Effector memory CD4-positive, alpha-beta T cell (primary cell): Measurements from ENCODE around the gene PRKCG.

Experiments
- DNase-seq, 3 donors: peaks; one replicate each; pipeline ENCODE4 v3.0.0-alpha.2; 2020
- H3K27ac ChIP-seq: 2 replicates; pipeline ENCODE4 v1.7.0; 2013; ENCODE audit warnings: mild to moderate bottlenecking, low read length, moderate library complexity; ENCODE audit not compliant: insufficient read depth, poor library complexity, severe bottlenecking
- H3K27me3 ChIP-seq: replicated peaks from 2 replicates; pipeline ENCODE4 v1.7.0; 2013; ENCODE audit warnings: mild to moderate bottlenecking, low read length; ENCODE audit not compliant: insufficient read depth, control insufficient read depth, poor library complexity, severe bottlenecking
- H3K36me3 ChIP-seq: 2 replicates; pipeline ENCODE4 v1.7.0; 2013; ENCODE audit warnings: mild to moderate bottlenecking, low read length, moderate library complexity; ENCODE audit not compliant: control insufficient read depth, insufficient read depth
- H3K4me1 ChIP-seq: 2 replicates; pipeline ENCODE4 v1.7.0; 2013; ENCODE audit warnings: low read length, mild to moderate bottlenecking; ENCODE audit not compliant: control insufficient read depth, insufficient read depth, poor library complexity, severe bottlenecking
- H3K4me3 ChIP-seq: 2 replicates; pipeline ENCODE4 v1.7.0; 2013; ENCODE audit warnings: low read length, low read depth, mild to moderate bottlenecking; ENCODE audit not compliant: insufficient read depth, poor library complexity, severe bottlenecking
- H3K9me3 ChIP-seq: 2 replicates; pipeline ENCODE4 v1.7.0; 2013; ENCODE audit warnings: mild to moderate bottlenecking, low read length, moderate library complexity; ENCODE audit not compliant: control insufficient read depth

Gene PRKCG

DNA sequence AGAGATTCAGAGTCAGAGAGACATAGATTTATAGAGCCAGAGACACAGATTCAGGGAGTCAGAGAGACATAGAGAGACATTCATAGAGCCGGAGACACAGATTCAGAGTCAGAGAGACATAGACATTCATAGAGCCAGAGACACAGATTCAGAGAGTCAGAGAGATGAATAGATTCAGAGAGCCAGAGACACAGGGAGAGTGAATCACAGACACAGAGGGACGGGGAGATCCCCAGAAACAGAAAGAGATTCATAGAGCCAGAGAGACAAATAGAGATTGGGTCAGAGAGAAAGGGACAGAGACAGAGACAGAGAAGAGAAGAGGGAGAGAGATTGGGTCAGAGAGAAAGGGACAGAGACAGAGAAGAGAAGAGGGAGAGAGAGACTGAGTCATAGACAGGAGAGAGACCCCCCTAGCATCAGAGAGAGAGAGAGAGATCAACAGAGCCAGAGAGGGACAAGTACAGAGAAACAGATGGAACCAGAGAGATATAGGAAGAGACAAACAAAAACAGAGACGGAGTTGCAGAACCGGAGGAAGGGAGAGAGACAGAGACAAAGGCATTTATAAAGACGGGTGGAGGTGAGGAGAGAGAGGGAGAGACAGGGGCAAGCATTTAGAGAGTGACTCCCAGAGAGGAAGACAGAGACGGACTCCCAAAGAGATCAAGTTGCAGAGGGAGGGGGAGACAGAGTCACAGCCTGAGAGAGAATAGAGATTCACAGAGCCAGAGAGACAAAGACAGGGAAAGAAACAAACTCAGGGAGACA lies 1.1 kb upstream of the PRKCG start:
- H3K27ac ChIP-seq = no peak overlapping the region
- H3K27me3 ChIP-seq = peaks cover 43% of the 10 kb centered on the region
- H3K9me3 ChIP-seq = no peaks in the 10 kb centered on the region
- H3K4me1 ChIP-seq = peaks cover 42% of the 10 kb centered on the region
- H3K36me3 ChIP-seq = no peaks in the 10 kb centered on the region
- DNase-seq = no peak
- H3K4me3 ChIP-seq = no peak overlapping the region

DNA sequence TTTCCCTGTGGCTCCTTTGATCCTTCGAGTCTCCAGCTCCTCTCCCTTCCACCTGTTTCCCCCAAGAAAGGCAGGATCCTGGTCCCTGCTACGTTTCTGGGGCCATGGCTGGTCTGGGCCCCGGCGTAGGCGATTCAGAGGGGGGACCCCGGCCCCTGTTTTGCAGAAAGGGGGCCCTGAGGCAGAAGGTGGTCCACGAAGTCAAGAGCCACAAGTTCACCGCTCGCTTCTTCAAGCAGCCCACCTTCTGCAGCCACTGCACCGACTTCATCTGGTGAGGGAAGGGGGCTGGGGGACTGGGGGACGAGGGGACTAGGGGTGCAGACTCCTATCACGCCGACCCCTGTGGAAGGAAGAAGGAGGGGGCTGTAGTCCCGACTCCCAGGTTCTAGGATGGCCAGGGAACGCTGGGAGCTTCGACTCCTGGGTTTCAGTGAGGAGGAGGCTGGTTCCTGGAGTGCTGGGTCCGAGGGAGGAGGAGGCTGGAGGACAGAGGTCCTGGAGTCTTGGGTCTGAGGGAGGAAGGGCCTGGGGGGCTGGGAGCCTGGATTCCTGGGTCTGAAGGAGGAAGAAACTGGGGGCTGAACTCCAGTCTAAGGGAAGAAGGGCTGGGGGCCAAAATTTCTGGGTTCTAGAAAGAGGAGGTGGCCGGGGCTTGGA lies 524 bp downstream of the PRKCG start:
- H3K4me3 ChIP-seq = peak overlapping the region; percentile 46
- H3K27me3 ChIP-seq = peaks cover 43% of the 10 kb centered on the region
- no peaks in the 10 kb centered on the region for H3K9me3 ChIP-seq
- H3K36me3 ChIP-seq = no peaks in the 10 kb centered on the region
- no peak for DNase-seq
- H3K27ac ChIP-seq = no peak overlapping the region
- H3K4me1 ChIP-seq = peaks cover 33% of the 10 kb centered on the region

DNA sequence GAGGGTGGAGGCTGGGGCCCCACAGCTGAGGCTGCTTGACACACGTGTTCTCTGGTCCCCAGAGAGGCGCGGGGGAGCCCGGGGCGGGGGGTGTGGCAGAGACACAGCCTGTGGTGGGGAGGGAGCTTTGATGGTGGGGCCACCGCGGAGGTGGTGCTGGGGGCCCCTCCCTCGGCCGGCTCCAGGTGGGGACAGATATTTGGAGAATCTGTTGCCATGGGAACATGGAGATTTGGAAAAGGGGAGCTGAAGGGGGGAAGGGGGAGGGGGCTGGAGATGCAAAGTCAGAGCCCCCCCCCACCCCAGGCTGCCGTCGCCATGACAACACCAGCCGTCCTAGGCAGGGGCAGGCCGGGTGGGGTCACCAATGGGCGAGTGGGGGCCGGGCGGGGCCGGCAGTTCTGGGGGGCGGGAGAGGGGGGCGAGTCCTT lies 1.2 kb downstream of the PRKCG start:
- Histone ChIP-seq H3K9me3 (no peaks in the 10 kb centered on the region), H3K36me3 (no peaks in the 10 kb centered on the region), H3K4me1 (peaks cover 33% of the 10 kb centered on the region), H3K27me3 (peaks cover 43% of the 10 kb centered on the region), H3K27ac (no peak overlapping the region), H3K4me3 (no peak overlapping the region)
- no peak for DNase-seq

DNA sequence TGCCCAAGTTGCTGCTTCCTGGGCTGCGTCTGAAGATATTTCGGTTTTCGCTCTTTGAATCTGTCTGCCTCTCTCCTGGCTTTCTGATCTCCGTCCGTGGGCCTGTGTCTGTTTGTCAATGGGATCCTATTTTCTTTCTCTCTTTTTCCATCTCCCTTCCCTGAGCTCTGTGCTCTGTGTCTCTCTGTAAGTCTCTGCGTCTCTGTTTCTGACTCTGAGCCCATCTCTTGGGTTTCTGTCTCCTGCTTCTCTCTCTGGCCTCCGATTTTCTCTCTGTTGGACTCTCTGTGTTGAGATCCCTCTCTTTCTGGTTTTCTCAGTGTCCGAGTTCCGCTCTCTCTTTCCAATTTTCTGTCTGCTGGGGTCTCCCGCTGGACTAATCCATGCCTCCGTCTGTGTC lies 1.7 kb downstream of the PRKCG start:
- peaks cover 32% of the 10 kb centered on the region for H3K4me1 ChIP-seq
- no peak overlapping the region for H3K4me3 ChIP-seq
- H3K9me3 ChIP-seq = no peaks in the 10 kb centered on the region
- DNase-seq = no peak
- peaks cover 43% of the 10 kb centered on the region for H3K27me3 ChIP-seq
- no peak overlapping the region for H3K27ac ChIP-seq
- H3K36me3 ChIP-seq = no peaks in the 10 kb centered on the region

DNA sequence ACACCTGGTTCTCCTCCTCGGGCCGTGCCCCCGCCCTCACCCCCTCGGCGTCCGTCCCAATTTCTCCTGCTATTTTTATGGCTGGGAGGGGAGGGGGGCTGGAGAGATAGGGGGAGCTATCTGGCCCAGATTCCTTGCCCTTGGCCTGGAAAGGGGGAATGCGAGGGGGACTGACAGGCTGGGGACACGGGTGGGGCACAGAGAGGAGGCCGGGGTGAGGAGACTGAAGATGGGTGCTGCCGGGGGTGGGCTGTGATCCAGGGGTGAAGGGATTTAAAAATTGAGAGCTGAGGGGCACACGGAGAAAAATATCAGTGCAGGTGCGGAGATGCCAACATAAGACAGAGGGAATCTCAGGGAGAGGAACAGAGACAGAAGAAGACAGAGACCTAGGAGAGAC lies 2.3 kb downstream of the PRKCG start:
- no peak overlapping the region for H3K27ac ChIP-seq
- H3K9me3 ChIP-seq = no peaks in the 10 kb centered on the region
- no peak overlapping the region for H3K4me3 ChIP-seq
- peaks cover 26% of the 10 kb centered on the region for H3K4me1 ChIP-seq
- DNase-seq = no peak
- H3K27me3 ChIP-seq = peaks cover 41% of the 10 kb centered on the region
- H3K36me3 ChIP-seq = no peaks in the 10 kb centered on the region

DNA sequence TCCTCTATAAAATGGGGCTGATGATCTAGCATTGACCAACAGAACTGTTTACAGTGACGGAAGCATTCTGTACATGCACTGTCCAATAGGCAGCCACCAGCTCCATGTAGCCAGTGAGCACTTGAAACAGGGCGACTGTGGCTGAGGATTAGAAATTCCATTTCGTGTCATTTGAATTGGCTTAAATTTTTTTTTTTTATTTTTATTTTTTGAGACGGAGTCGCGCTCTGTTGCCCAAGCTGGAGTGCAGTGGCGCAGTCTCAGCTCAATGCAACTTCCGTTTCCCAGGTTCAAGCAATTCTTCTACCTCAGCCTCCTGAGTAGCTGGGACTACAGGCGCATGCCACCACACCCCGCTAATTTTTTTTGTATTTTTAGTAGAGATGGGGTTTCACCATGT lies 3.0 kb downstream of the PRKCG start:
- Histone ChIP-seq H3K36me3 (no peaks in the 10 kb centered on the region), H3K4me1 (peaks cover 19% of the 10 kb centered on the region)

DNA sequence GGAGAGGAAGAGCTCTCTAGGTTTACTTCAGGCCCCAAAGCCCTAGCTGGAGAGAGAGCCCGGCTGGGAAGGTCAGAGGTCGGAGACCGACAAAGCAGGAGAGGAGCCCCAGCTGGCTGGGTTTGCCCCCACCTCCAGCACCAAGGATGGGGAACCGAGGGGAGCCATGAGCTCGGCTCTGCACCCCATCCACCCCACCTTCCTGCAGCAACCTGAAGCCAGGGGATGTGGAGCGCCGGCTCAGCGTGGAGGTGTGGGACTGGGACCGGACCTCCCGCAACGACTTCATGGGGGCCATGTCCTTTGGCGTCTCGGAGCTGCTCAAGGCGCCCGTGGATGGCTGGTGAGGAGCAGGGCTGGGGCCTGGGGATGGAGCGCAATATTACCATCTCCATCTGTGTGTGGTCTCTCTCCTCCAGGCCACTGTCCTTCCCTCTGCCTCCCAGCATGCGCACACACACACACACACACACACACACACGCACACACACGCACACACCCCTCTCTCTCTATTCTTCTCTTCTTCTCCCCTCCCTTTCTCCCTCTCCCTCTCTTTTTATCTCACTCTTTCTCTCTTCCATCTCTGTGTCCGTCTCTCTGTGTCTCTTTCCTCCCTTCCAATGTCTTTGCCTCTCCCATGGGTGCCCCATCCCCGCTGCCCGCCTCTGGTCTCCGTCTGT lies 10.4 kb downstream of the PRKCG start:
- Histone ChIP-seq H3K27me3 (no peaks in the 10 kb centered on the region), H3K4me1 (no peaks in the 10 kb centered on the region), H3K9me3 (no peaks in the 10 kb centered on the region), H3K27ac (no peak overlapping the region), H3K4me3 (no peak overlapping the region), H3K36me3 (no peaks in the 10 kb centered on the region)
- no peak for DNase-seq

More for the DNA sequence above, 3.0 kb downstream of the PRKCG start:
- Histone ChIP-seq H3K9me3 (no peaks in the 10 kb centered on the region), H3K27ac (no peak overlapping the region), H3K4me3 (no peak overlapping the region), H3K27me3 (peaks cover 33% of the 10 kb centered on the region)
- DNase-seq = no peak

DNA sequence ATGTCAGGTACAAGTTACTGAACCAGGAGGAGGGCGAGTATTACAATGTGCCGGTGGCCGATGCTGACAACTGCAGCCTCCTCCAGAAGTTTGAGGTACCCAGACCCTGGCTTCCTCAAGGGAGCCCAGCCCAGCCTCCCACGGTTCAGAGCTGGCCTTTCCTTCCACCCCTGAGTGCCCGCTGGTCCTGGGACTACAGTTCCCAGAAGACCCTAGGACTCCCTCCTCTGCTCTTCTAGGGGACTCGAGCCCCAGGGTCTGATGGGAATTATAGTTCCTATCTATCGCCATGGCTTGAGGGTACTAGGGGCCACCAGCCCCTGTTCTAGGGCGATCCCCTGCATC lies 11.0 kb downstream of the PRKCG start:
- Histone ChIP-seq H3K36me3 (no peaks in the 10 kb centered on the region), H3K9me3 (no peaks in the 10 kb centered on the region), H3K4me1 (no peaks in the 10 kb centered on the region), H3K4me3 (no peak overlapping the region), H3K27me3 (peaks cover 5% of the 10 kb centered on the region), H3K27ac (no peak overlapping the region)
- DNase-seq = no peak

DNA sequence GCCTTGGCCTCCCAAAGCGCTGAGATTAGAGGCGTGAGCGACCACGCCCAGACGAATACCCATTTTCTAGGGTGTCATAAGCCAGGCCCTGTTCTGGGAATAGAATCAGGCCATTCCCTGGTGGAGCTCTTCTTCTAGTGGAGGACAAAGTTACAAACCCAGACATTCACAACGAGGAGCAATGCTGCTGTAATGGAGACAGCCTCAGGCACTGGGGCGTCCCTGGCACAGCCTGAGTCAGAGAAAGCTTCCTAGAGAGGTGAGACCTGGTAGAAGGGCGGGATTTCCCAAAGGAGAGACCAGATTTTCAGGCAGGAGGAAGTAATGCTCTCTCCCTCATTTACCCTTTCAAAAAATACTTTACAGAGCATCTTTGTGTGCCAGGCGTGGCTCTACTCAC lies 12.7 kb downstream of the PRKCG start:
- H3K36me3 ChIP-seq = no peaks in the 10 kb centered on the region
- peaks cover 15% of the 10 kb centered on the region for H3K27me3 ChIP-seq
- no peaks in the 10 kb centered on the region for H3K9me3 ChIP-seq
- no peaks in the 10 kb centered on the region for H3K4me1 ChIP-seq
- H3K27ac ChIP-seq = no peak overlapping the region
- no peak for DNase-seq
- no peak overlapping the region for H3K4me3 ChIP-seq

DNA sequence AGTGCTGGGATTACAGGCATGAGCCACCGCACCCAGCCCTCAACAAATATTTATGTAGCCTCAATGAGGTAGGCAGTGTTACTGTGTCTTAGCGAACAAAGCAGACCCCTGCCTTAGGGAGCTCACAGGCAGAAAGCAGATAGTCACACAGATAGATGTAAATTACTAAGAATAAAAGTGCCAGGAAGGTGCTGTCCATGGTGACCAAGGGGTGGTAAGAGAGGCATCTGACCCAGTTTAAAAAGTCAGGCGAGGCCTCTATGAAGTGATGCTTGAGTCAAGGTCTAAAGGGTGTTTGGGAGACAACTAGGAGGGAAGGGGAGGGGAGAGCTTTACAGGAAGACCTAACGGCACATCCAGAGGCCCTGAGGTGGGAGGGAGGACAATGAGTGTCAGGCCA lies 14.7 kb downstream of the PRKCG start:
- H3K4me1 ChIP-seq = no peaks in the 10 kb centered on the region
- H3K4me3 ChIP-seq = no peak overlapping the region
- no peak overlapping the region for H3K27ac ChIP-seq
- no peak for DNase-seq
- no peaks in the 10 kb centered on the region for H3K36me3 ChIP-seq
- peaks cover 15% of the 10 kb centered on the region for H3K27me3 ChIP-seq
- H3K9me3 ChIP-seq = no peaks in the 10 kb centered on the region
